ENCODE measurements around the gene ADAM10.

Gene ADAM10

DNA sequence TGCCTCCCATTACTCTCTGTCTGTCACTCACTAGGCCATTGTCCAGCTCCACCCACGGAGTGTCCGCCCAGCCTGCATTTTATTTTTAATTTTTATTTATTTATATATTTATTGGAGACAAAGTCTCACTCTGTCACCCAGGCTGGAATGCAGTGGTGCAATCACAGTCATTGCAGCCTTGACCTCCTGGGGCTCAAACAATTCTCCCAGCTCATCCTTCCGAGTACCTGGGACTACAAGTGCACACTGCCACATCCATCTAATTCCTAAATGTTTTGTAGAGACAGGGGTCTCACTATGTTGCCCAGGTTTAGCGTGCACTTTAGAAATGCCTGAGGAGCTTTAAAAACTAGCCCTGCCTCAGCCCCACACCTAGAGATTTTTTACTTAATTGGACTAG is 176.2 kb downstream of the ADAM10 start:
- no peak for DNase-seq

DNA sequence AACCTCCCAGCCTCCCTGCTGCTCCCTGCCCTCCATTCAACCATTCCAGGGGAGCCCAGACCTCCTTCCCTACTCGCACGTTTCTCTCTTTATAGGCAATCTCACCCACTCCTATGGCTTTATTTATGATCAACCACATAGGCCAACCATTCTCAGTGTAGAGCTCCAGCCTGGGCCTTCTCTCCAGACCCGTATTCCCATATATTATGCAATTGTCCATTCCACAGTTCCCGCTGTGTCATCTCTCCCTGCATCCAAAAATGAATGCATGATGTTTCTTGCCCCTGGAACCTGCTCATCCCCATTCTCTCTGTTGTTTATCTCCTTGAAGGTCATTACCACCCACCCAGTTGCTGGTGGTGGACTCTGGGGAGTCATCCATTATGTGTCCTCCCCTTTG is 177.0 kb downstream of the ADAM10 start:
- no peak for DNase-seq

GRCh38 chr15:58571491-58571890 is 178.0 kb downstream of the ADAM10 start:
- no peak for DNase-seq

DNA sequence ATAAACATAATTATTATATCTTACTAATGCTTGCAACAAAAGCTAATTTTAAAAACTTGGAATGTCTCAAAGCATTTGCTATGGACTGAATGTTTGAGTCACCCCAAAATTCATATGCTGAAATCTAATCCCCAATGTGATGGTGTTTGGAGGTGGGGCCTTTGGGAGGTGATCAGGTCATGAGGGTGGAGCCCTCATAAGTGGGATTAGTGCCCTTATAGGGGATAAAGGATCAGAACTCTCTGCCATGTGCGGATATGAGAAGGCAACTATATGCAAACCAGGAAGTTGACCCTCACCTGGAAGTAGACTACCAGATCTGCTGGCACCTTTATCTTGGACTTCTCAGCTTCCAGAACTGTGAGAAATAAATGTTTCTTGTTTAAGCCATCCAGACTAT is 180.1 kb downstream of the ADAM10 start:
- no peak for DNase-seq

DNA sequence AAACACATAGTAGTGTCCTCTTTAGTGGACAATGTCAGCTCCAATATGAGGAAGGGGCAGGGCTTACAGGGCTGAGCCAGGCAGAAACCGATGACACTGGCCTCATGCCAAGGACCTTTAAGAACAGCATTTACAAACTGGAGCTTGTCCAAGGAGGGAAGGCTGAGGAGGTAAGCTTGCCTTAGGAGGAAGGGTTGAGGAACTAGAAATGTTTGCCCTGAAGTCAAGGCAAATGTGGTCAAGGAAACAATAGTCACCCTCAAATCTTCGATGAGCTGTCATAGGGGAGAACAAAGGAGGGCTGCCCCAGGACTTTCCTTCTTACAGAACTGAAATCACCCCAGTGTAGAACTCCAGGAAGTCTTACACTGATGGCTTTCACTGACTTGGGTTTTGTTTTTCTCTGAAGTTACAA is 181.3 kb downstream of the ADAM10 start:
- DNase-seq = no peak

- DNase-seq = no peak
Observed at GRCh38 chr15:58566029-58566428, 183.5 kb downstream of the ADAM10 start.

- no peak for DNase-seq
Observed at GRCh38 chr15:58565619-58566018, 183.9 kb downstream of the ADAM10 start.

- DNase-seq = no peak
Observed at GRCh38 chr15:58564981-58565380, 184.5 kb downstream of the ADAM10 start.

GRCh38 chr15:58562135-58562534 is 187.4 kb downstream of the ADAM10 start:
- no peak for DNase-seq

DNA sequence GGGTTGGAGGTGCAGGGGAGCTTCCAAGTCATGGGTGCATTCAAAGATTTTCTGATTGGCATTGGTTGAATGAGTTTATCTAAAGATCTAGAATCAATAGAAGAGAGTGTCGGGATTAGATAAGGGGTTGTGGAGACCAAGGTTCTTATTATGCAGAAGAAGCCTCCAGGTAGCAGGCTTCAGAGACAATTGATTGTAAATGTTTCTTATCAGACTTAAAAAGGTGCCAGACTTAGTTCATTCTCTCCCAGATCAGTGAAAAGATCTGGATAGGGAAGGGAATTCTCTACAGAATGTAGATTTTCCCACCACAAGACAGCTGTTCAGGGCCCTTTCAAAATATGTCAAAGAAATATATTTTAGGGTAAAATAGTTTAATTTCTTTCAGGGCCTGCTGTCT is 188.2 kb downstream of the ADAM10 start:
- no peak for DNase-seq

GRCh38 chr15:58559904-58560588 is 189.5 kb downstream of the ADAM10 start:
- peak; percentile 44 for DNase-seq

DNA sequence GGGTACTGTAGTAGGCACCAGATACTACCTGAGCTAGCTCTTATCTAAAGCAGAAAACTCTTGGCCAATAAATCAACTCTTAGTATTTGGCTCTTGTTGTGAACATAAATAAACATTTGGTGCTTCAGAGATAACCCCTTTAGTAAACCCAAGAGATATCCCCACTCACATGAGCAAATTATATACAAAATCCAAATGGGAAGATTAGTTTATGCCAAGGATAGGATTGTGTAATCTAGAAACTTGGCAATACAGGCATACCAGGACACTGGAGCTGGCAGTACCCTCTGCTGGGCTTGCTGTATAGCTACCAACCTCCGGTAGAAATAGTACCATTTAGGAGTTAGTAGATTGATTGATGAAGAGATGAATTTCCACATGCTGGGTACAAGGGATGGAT is 190.7 kb downstream of the ADAM10 start:
- DNase-seq = peak; percentile 54

DNA sequence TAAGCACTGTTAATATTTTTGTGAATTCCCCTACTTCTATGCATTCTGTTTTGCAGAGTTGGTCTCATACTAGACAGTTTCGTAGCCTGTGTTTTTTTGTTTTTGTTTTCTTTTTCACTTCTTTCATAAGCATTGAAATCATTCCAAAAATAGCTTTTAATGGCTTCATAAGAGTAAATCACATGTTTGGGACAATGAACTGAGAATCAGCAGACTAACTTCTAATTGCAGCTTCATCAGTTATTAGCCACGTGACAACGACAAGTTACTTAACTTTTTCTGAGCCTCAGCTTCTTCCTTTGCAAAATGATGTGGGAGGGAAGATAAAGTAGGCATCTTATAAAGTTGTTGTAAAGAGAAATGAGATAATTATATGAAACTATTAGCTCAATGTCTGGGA is 193.0 kb downstream of the ADAM10 start:
- no peak for DNase-seq

- DNase-seq = no peak
Observed at GRCh38 chr15:58556028-58556361, 193.5 kb downstream of the ADAM10 start.

- no peak for DNase-seq
Observed at GRCh38 chr15:58555162-58556027, 194.1 kb downstream of the ADAM10 start.

GRCh38 chr15:58554758-58555157 is 194.7 kb downstream of the ADAM10 start:
- no peak for DNase-seq

GRCh38 chr15:58553365-58553918 is 196.1 kb downstream of the ADAM10 start:
- DNase-seq = no peak

DNA sequence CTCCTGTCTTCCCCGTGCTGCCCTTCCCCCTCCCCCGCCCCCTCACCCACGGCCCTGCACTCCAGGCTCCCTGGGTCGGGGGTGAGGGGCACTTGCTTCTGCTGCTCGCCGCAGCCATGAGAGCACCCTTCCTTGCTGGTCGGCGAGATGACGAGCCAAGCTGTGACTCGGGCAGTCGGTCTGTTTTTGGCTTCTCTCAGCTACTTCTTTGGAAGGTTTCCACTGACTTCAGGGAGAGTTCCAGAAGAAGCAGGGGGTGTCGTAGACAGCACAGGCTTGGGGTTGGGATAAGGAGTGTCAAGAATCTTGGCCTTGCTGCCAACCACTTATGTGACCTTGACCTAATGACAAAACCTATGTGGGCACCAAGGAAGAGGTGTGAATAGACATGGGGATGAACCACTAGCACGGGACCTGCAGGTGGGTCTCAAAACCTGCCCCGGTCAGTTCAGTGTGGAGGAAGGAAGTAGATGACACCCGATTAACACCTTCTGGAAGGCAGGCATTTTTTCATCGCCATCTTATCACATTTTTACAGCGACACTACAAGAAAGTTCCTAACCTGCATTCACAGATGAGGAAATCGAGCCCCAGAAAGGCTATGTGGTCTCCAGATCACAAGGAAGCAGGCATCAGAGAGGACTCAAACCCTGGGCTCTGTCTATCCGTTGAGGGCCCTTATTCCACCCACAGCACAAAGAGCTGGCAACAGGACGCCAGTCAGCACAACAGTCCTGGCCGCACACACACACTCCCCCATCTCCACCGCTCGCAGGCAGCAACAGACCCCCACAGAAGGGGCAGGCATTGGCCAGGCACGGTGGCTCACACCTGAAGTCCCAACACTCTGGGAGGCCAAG is 196.8 kb downstream of the ADAM10 start:
- DNase-seq = no peak

GRCh38 chr15:58551764-58552504 is 197.6 kb downstream of the ADAM10 start:
- DNase-seq = peak; percentile 73

GRCh38 chr15:58551084-58551763 is 198.3 kb downstream of the ADAM10 start:
- DNase-seq = no peak

DNA sequence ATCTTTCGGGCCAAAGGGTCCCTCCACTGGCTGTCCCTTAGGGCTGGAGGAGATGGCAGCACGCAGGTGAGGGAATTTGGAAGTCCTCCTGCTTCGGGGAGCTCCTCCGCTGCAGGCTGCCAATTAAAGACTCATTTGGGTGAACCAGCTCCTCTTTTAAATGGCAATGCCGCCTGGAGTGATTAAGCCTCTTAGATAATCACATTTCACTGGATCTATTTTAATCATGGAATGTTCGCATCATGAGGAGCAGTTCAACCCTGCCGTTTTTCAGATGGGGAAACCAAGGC is 199.8 kb downstream of the ADAM10 start:
- no peak for DNase-seq

Data from NCI-H226 (cell line).